Liver (tissue), 3 donors: Measurements from ENCODE around the gene SERPINB1.

Source experiments
- HNF4G ChIP-seq: IDR thresholded peaks from 2 replicates; pipeline ENCODE4 v1.6.1; 2016; ENCODE audit warnings: antibody characterized with exemption
- JUND ChIP-seq, 2 donors: IDR thresholded peaks; 2 replicates each; pipeline ENCODE4 v1.6.1; 2016; ENCODE audit warnings: antibody characterized with exemption in 2 of 2
- RAD21 ChIP-seq, 2 donors: IDR thresholded peaks; 2 replicates each; pipeline ENCODE4 v1.6.1; 2016; ENCODE audit warnings: antibody characterized with exemption in 2 of 2, mild to moderate bottlenecking in 2 of 2
- RXRA ChIP-seq, 2 donors: IDR thresholded peaks; 2 replicates each; pipeline ENCODE4 v1.6.1; 2017 to 2018; ENCODE audit warnings: antibody characterized with exemption in 2 of 2, mild to moderate bottlenecking in 1 of 2
- SP1 ChIP-seq: IDR thresholded peaks from 2 replicates; pipeline ENCODE4 v1.6.1; 2018; ENCODE audit warnings: antibody characterized with exemption, mild to moderate bottlenecking
- YY1 ChIP-seq: IDR thresholded peaks from 2 replicates; pipeline ENCODE4 v1.6.1; 2016; ENCODE audit warnings: antibody characterized with exemption, mild to moderate bottlenecking
- TF ChIP-seq, protein P1 (sequence below): fragments of 150-350 bp; IDR thresholded peaks from 2 replicates; pipeline ENCODE4 v1.5.1; 2017; ENCODE audit warnings: improper control_type of control experiment, low read depth, low read length; ENCODE audit not compliant: missing input control
- TF ChIP-seq, protein P2 (sequence below): IDR thresholded peaks from 2 replicates; pipeline ENCODE4 v1.6.1; 2016; ENCODE audit warnings: antibody characterized with exemption, mild to moderate bottlenecking
- TF ChIP-seq, protein P3 (sequence below): IDR thresholded peaks from 2 replicates; pipeline ENCODE4 v1.6.1; 2016; ENCODE audit warnings: antibody characterized with exemption
- donor health status: healthy.
- donor health status: healthy.

DNA sequence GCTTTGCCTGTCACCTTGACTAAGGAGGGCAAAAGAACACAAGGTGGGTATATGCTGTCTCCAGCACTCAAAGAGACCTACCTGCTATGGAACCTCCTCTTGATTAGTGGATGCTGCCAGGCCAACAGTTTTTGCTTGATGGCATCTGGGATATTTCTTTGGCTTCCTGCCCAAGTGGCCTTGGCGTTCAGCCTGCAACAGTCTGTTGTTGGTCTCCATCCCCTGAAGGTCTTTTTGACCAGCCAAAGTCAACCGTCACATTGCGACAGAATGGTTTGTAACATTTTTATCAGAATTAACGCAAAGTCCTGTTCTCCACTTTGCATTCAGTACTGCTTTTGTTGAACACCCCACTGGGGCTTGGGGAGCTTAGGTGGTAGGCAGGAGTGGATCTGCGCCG lies 37.1 kb downstream of the SERPINB1 start:
- TF ChIP-seq, protein P1, sequence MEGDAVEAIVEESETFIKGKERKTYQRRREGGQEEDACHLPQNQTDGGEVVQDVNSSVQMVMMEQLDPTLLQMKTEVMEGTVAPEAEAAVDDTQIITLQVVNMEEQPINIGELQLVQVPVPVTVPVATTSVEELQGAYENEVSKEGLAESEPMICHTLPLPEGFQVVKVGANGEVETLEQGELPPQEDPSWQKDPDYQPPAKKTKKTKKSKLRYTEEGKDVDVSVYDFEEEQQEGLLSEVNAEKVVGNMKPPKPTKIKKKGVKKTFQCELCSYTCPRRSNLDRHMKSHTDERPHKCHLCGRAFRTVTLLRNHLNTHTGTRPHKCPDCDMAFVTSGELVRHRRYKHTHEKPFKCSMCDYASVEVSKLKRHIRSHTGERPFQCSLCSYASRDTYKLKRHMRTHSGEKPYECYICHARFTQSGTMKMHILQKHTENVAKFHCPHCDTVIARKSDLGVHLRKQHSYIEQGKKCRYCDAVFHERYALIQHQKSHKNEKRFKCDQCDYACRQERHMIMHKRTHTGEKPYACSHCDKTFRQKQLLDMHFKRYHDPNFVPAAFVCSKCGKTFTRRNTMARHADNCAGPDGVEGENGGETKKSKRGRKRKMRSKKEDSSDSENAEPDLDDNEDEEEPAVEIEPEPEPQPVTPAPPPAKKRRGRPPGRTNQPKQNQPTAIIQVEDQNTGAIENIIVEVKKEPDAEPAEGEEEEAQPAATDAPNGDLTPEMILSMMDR, result no peak
- TF ChIP-seq SP1 (no peak), RAD21 (IDR thresholded peaks at IDR 0.05) (no peak), RXRA (IDR thresholded peaks at IDR 0.05) (no peak), JUND (IDR thresholded peaks at IDR 0.05) (no peak), YY1 (no peak), HNF4G (no peak)
- TF ChIP-seq, protein P2, sequence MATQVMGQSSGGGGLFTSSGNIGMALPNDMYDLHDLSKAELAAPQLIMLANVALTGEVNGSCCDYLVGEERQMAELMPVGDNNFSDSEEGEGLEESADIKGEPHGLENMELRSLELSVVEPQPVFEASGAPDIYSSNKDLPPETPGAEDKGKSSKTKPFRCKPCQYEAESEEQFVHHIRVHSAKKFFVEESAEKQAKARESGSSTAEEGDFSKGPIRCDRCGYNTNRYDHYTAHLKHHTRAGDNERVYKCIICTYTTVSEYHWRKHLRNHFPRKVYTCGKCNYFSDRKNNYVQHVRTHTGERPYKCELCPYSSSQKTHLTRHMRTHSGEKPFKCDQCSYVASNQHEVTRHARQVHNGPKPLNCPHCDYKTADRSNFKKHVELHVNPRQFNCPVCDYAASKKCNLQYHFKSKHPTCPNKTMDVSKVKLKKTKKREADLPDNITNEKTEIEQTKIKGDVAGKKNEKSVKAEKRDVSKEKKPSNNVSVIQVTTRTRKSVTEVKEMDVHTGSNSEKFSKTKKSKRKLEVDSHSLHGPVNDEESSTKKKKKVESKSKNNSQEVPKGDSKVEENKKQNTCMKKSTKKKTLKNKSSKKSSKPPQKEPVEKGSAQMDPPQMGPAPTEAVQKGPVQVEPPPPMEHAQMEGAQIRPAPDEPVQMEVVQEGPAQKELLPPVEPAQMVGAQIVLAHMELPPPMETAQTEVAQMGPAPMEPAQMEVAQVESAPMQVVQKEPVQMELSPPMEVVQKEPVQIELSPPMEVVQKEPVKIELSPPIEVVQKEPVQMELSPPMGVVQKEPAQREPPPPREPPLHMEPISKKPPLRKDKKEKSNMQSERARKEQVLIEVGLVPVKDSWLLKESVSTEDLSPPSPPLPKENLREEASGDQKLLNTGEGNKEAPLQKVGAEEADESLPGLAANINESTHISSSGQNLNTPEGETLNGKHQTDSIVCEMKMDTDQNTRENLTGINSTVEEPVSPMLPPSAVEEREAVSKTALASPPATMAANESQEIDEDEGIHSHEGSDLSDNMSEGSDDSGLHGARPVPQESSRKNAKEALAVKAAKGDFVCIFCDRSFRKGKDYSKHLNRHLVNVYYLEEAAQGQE, result no peak
- TF ChIP-seq, protein P3, sequence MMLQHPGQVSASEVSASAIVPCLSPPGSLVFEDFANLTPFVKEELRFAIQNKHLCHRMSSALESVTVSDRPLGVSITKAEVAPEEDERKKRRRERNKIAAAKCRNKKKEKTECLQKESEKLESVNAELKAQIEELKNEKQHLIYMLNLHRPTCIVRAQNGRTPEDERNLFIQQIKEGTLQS, result no peak
